K562 (cell line): Measurements from ENCODE around the gene ARHGAP22. TPM values are rescaled to one million over a fixed set of nuclear protein-coding genes. Genes with fewer than 3 reads are reported as not detected.

Experiments used
- ARID1B ChIP-seq: fragments of 450-650 bp; IDR thresholded peaks from 2 replicates; pipeline ENCODE4 v1.6.1; 2016; ENCODE audit warnings: antibody characterized with exemption, mild to moderate bottlenecking, inconsistent platforms
- DIDO1 ChIP-seq: fragments of 450-650 bp; IDR thresholded peaks from 2 replicates; pipeline ENCODE4 v1.6.1; 2016; ENCODE audit warnings: low read depth, missing biosample characterization, missing genetic modification characterization
- ESRRA ChIP-seq: fragments of 450-650 bp; IDR thresholded peaks from 2 replicates; pipeline ENCODE4 v1.6.1; 2014; ENCODE audit warnings: low read depth, mild to moderate bottlenecking, moderate library complexity, borderline replicate concordance
- HMGN3 ChIP-seq: IDR thresholded peaks from 2 replicates; pipeline ENCODE4 v1.6.1; 2011; ENCODE audit warnings: borderline replicate concordance, low read depth, mild to moderate bottlenecking, mixed read lengths, low read length; ENCODE audit not compliant: insufficient read length; ENCODE audit errors: extremely low read depth
- MCM7 ChIP-seq, 2 experiments: fragments of 450-650 bp; IDR thresholded peaks; 2 replicates each; pipeline ENCODE4 v1.6.1; 2016 to 2018
- PHF21A ChIP-seq: fragments of 450-650 bp; IDR thresholded peaks from 2 replicates; pipeline ENCODE4 v1.6.1; 2017; ENCODE audit warnings: low read depth, borderline replicate concordance
- PYGO2 ChIP-seq: fragments of 450-650 bp; IDR thresholded peaks from 2 replicates; pipeline ENCODE4 v1.6.1; 2016; ENCODE audit warnings: mild to moderate bottlenecking, missing genetic modification characterization, moderate library complexity, missing compliant biosample characterization
- STAT5B ChIP-seq: fragments of 250-450 bp; sonication (Bioruptor Pico); IDR thresholded peaks from 2 replicates; pipeline ENCODE4 v1.8.0; 2021; ENCODE audit warnings: mild to moderate bottlenecking, inconsistent platforms
- ZKSCAN3 ChIP-seq: fragments of 250-450 bp; sonication (Bioruptor Pico); IDR thresholded peaks from 2 replicates; pipeline ENCODE4 v1.4.0; 2020
- ZNF253 ChIP-seq: fragments of 250-450 bp; sonication (Bioruptor Pico); conservative IDR thresholded peaks from 2 replicates; pipeline ENCODE4 v1.6.1; 2021; ENCODE audit warnings: mild to moderate bottlenecking
- polyA plus RNA-seq, 8 experiments: library from polyadenylated mRNA; depleted of rRNA in 4 of 8; stranded (reverse) in 5 of 8; unstranded in 3 of 8; fragments of >200 nt; fragmentation: Nextera tagmentation in 2 of 8; fragmentation: Illumina TruSeq in 1 of 8; extraction: Ambion mirVana in 2 of 8; extraction: Trizol in 1 of 8; gene quantifications; 2 replicates each; pipeline versions ENCODE4 v1.2.1 to v1.2.3, GENCODE V29; 2011 to 2014; ENCODE audit warnings: inconsistent platforms in 1 of 8, missing spikeins in 1 of 8
- total RNA-seq, 7 experiments: library from RNA; depleted of rRNA in 6 of 7; stranded (reverse); fragments of >200 nt in 6 of 7; fragmentation: Illumina TruSeq in 2 of 7; extraction: Trizol in 2 of 7; gene quantifications; 2 replicates each; pipeline versions ENCODE4 v1.2.1 to v1.2.3, GENCODE V29; 2011 to 2021; ENCODE audit warnings: low replicate concordance in 1 of 7
- TF ChIP-seq, protein P1 (sequence below): sonication (generic); formaldehyde crosslinking; IDR thresholded peaks from 2 replicates; pipeline ENCODE4 v1.8.0; 2023; ENCODE audit warnings: mild to moderate bottlenecking, missing genetic modification reagents
- TF ChIP-seq, protein P2 (sequence below): sonication (generic); formaldehyde crosslinking; IDR thresholded peaks from 2 replicates; pipeline ENCODE4 v1.8.1; 2023; ENCODE audit warnings: mild to moderate bottlenecking, missing genetic modification reagents
- TF ChIP-seq, protein P3 (sequence below), 3 experiments: fragments of 200-800 bp in 1 of 3; sonication (Bioruptor generic) in 1 of 3; sonication (generic) in 1 of 3; formaldehyde crosslinking in 1 of 3; IDR thresholded peaks; 2 replicates each; pipeline versions ENCODE4 v1.6.1 to v1.8.0; 2016 to 2022; ENCODE audit warnings: mild to moderate bottlenecking in 2 of 3, missing compliant biosample characterization in 2 of 3, missing genetic modification characterization in 2 of 3, missing genetic modification reagents in 1 of 3
- TF ChIP-seq, protein P4 (sequence below): sonication (generic); formaldehyde crosslinking; IDR thresholded peaks from 2 replicates; pipeline ENCODE4 v1.8.1; 2023; ENCODE audit warnings: mild to moderate bottlenecking, missing genetic modification reagents
- TF ChIP-seq, protein P5 (sequence below): fragments of 250-450 bp; sonication (Bioruptor Pico); IDR thresholded peaks from 2 replicates; pipeline ENCODE4 v1.8.0; 2021; ENCODE audit warnings: borderline replicate concordance, mild to moderate bottlenecking, moderate library complexity; ENCODE audit not compliant: poor library complexity, severe bottlenecking
- TF ChIP-seq, protein P6 (sequence below), 2 experiments: fragments of 450-650 bp; IDR thresholded peaks; 2 replicates each; pipeline ENCODE4 v1.6.1; 2016

ARHGAP22 gene
- total and polyA plus RNA-seq, 9 of the 15 experiments (the other 6 are each of a cell fraction or from before 2014, with no cell fraction given), result 1.3 to 28.1 (median 12.7) TPM

DNA sequence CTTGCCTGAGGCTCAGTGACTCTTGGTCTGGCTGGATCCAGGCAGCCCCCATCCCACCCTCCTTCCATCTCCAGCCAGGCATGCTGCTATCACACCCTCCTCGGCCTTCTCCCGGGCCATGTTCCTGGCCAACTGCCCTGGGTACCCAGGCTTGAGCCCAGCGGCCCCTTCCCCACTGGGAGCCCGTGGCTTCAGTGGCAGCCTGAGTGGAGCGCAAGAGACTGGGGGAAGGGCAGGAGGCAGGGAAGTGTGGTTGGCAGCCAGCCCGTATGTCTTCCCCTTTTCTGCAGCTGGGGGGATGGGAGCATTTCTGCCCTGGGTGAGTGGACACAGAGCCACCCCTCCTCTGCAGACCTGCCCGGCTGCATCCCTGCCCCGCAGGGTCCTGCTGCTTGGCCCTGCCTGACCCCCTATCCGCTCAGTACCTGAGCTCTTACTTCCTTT, 148.5 kb downstream of the ARHGAP22 start (continued):
- TF ChIP-seq, protein P1, sequence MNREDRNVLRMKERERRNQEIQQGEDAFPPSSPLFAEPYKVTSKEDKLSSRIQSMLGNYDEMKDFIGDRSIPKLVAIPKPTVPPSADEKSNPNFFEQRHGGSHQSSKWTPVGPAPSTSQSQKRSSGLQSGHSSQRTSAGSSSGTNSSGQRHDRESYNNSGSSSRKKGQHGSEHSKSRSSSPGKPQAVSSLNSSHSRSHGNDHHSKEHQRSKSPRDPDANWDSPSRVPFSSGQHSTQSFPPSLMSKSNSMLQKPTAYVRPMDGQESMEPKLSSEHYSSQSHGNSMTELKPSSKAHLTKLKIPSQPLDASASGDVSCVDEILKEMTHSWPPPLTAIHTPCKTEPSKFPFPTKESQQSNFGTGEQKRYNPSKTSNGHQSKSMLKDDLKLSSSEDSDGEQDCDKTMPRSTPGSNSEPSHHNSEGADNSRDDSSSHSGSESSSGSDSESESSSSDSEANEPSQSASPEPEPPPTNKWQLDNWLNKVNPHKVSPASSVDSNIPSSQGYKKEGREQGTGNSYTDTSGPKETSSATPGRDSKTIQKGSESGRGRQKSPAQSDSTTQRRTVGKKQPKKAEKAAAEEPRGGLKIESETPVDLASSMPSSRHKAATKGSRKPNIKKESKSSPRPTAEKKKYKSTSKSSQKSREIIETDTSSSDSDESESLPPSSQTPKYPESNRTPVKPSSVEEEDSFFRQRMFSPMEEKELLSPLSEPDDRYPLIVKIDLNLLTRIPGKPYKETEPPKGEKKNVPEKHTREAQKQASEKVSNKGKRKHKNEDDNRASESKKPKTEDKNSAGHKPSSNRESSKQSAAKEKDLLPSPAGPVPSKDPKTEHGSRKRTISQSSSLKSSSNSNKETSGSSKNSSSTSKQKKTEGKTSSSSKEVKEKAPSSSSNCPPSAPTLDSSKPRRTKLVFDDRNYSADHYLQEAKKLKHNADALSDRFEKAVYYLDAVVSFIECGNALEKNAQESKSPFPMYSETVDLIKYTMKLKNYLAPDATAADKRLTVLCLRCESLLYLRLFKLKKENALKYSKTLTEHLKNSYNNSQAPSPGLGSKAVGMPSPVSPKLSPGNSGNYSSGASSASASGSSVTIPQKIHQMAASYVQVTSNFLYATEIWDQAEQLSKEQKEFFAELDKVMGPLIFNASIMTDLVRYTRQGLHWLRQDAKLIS (CRISPR knock-in tag), result no peak
- TF ChIP-seq, protein P2, sequence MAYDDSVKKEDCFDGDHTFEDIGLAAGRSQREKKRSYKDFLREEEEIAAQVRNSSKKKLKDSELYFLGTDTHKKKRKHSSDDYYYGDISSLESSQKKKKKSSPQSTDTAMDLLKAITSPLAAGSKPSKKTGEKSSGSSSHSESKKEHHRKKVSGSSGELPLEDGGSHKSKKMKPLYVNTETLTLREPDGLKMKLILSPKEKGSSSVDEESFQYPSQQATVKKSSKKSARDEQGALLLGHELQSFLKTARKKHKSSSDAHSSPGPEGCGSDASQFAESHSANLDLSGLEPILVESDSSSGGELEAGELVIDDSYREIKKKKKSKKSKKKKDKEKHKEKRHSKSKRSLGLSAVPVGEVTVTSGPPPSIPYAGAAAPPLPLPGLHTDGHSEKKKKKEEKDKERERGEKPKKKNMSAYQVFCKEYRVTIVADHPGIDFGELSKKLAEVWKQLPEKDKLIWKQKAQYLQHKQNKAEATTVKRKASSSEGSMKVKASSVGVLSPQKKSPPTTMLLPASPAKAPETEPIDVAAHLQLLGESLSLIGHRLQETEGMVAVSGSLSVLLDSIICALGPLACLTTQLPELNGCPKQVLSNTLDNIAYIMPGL, result no peak
- TF ChIP-seq, protein P3, sequence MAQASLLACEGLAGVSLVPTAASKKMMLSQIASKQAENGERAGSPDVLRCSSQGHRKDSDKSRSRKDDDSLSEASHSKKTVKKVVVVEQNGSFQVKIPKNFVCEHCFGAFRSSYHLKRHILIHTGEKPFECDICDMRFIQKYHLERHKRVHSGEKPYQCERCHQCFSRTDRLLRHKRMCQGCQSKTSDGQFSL (CRISPR knock-in tag; IDR thresholded peaks at IDR 0.05), result no peak
- TF ChIP-seq, protein P3 (tag; IDR thresholded peaks at IDR 0.05), result no peak
- TF ChIP-seq, protein P4, sequence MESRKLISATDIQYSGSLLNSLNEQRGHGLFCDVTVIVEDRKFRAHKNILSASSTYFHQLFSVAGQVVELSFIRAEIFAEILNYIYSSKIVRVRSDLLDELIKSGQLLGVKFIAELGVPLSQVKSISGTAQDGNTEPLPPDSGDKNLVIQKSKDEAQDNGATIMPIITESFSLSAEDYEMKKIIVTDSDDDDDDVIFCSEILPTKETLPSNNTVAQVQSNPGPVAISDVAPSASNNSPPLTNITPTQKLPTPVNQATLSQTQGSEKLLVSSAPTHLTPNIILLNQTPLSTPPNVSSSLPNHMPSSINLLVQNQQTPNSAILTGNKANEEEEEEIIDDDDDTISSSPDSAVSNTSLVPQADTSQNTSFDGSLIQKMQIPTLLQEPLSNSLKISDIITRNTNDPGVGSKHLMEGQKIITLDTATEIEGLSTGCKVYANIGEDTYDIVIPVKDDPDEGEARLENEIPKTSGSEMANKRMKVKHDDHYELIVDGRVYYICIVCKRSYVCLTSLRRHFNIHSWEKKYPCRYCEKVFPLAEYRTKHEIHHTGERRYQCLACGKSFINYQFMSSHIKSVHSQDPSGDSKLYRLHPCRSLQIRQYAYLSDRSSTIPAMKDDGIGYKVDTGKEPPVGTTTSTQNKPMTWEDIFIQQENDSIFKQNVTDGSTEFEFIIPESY (CRISPR knock-in tag), result no peak
- TF ChIP-seq PYGO2 (tag) (no peak), MCM7 (IDR thresholded peaks at IDR 0.05) (no peak), PHF21A (no peak), ARID1B (peak; percentile 67), HMGN3 (peak; percentile 70), STAT5B (CRISPR knock-in tag) (no peak), ZKSCAN3 (CRISPR knock-in tag) (no peak), ESRRA (no peak; the same call in 1 of the 2 replicates), DIDO1 (tag) (no peak), ZNF253 (CRISPR knock-in tag) (no peak)
- TF ChIP-seq, protein P5, sequence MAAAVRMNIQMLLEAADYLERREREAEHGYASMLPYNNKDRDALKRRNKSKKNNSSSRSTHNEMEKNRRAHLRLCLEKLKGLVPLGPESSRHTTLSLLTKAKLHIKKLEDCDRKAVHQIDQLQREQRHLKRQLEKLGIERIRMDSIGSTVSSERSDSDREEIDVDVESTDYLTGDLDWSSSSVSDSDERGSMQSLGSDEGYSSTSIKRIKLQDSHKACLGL (CRISPR knock-in tag), result no peak
- TF ChIP-seq, protein P6, sequence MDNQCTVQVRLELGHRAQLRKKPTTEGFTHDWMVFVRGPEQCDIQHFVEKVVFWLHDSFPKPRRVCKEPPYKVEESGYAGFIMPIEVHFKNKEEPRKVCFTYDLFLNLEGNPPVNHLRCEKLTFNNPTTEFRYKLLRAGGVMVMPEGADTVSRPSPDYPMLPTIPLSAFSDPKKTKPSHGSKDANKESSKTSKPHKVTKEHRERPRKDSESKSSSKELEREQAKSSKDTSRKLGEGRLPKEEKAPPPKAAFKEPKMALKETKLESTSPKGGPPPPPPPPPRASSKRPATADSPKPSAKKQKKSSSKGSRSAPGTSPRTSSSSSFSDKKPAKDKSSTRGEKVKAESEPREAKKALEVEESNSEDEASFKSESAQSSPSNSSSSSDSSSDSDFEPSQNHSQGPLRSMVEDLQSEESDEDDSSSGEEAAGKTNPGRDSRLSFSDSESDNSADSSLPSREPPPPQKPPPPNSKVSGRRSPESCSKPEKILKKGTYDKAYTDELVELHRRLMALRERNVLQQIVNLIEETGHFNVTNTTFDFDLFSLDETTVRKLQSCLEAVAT (IDR thresholded peaks at IDR 0.05), result no peak
